GM21515 (cell line): ENCODE results near the gene FAM227B.
"Not testable (repeated sequence)": the region's sequence is repeated elsewhere in the genome, so short reads cannot be mapped to it uniquely, and the experiment has no call there.

Experiments used
- ATAC-seq: cut with Tn5 transposase; IDR thresholded peaks from one replicate; pipeline ENCODE4 v1.9.1; 2021; ENCODE audit not compliant: unreplicated experiment

Gene FAM227B

GRCh38 chr15:49441356-49441755 lies 179.3 kb downstream of the FAM227B start:
- no peak for ATAC-seq

GRCh38 chr15:49439678-49440395 lies 180.8 kb downstream of the FAM227B start:
- ATAC-seq, result no peak

- peak; percentile 83 for ATAC-seq
Measured at GRCh38 chr15:49438962-49439631, 181.5 kb downstream of the FAM227B start.

GRCh38 chr15:49436751-49437150 lies 183.9 kb downstream of the FAM227B start:
- no peak for ATAC-seq

- no peak for ATAC-seq
Measured at GRCh38 chr15:49435174-49435573, 185.4 kb downstream of the FAM227B start.

GRCh38 chr15:49430046-49430445 lies 190.6 kb downstream of the FAM227B start:
- ATAC-seq, result no peak

GRCh38 chr15:49428409-49429095 lies 192.1 kb downstream of the FAM227B start:
- no peak for ATAC-seq

- ATAC-seq, result no peak
Measured at GRCh38 chr15:49427372-49427771, 193.2 kb downstream of the FAM227B start.

GRCh38 chr15:49424954-49425353 lies 195.7 kb downstream of the FAM227B start:
- ATAC-seq, result no peak

GRCh38 chr15:49423901-49424550 lies 196.6 kb downstream of the FAM227B start:
- no peak for ATAC-seq

GRCh38 chr15:49423021-49423420 lies 197.6 kb downstream of the FAM227B start, which contains the start of gene FGF7:
Gene FGF7 (plus strand): TSS chr15:49423242. CDS start chr15:49424298, 1,056 bp downstream.
- ATAC-seq, result no peak

GRCh38 chr15:49421991-49422390 lies 198.6 kb downstream of the FAM227B start:
- no peak for ATAC-seq

GRCh38 chr15:49418811-49419210 lies 201.8 kb downstream of the FAM227B start:
- no peak for ATAC-seq

GRCh38 chr15:49415638-49416037 lies 205.0 kb downstream of the FAM227B start:
- no peak for ATAC-seq

GRCh38 chr15:49415149-49415548 lies 205.5 kb downstream of the FAM227B start:
- no peak for ATAC-seq

- ATAC-seq, result no peak
Measured at GRCh38 chr15:49412797-49413196, 207.8 kb downstream of the FAM227B start.

GRCh38 chr15:49410641-49411040 lies 210.0 kb downstream of the FAM227B start:
- no peak for ATAC-seq

- ATAC-seq, result no peak
Measured at GRCh38 chr15:49406352-49407118, 214.1 kb downstream of the FAM227B start.

- not testable (repeated sequence) for ATAC-seq
Measured at GRCh38 chr15:49402515-49403296, 217.9 kb downstream of the FAM227B start.

- ATAC-seq, result no peak
Measured at GRCh38 chr15:49387471-49387870, 233.1 kb downstream of the FAM227B start.
